ENCODE results near the gene KPNA1.

KPNA1 gene

GRCh38 chr3:122410639-122411038 is 104.1 kb downstream of the KPNA1 start:
- no peak for DNase-seq

- no peak for DNase-seq
These were observed 104.6 kb downstream of the KPNA1 start for GRCh38 chr3:122410111-122410510.

DNA sequence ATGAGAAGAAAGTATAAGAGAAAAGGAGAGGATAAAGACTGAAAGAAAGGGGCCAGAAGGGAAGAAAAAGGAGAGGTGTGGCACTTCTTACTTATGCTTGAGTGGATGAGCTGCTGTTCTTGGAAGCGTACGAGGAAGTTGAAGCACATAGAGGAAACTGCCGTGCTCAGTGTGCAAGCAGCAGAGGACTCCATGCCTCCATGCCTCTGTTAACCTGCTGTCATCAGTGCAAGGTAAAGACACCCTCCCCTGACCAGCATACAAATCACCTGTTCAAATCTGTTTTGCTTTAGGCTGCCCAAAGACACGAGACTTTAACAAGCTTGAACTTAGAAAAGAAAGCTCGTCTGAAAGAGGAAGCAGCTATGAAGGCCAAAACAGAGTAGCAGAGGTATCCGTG is 105.3 kb downstream of the KPNA1 start:
- DNase-seq: no peak

DNA sequence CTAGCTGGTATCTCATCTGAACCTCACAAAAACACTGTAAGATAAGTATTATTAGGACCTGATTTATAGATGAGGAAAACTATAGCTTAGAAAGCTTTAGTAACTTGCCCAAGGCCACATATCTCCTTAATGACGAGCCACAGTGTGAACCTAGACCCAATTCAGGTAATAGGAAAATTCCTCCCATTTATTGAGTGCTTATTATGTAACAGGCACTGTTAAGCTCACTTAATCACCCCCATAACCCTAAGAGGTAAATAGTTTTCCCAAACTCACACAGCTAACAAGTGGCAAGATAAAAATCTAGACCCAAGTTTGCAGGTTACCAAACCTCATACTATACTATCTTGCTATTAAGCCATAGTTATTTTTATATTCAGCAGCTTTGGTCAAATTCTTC is 106.8 kb downstream of the KPNA1 start:
- DNase-seq: no peak

DNA sequence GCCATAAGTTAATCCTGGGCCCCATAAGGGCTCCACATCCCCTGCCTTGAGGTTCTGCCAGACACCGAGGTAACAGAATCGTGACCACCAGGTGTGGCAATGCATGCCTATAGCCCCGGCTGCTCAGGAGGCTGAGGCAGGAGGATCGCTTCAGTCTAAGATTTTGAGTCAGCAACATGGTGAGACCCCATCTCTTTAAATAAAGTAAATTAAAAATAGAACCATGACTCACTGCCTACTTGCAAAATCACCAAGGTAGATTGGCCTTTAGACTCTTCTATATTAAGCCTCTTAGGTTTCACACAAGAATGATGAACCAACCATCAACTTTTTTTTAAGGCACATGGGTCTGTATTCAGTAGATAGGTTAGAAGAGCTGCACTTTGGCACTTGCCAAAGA is 108.5 kb downstream of the KPNA1 start:
- DNase-seq: no peak

DNA sequence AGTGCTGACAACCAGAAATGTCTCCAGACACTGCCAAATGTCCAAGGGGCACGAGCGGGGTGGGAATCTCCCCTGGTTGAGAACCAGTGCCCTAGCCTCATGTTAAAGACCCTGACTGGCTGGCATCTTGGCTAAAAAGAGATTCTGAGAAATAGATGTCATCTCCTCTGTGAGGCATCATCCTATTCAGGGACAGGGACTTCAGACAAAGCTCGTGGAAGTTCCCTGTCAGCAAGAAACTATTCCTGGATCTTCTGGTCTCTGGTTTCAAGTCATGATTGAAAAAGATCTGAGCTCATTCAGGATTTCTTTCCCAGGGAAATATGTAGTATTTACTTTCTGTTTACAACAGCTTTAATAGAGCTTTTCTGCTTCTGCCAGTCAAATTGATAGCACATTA is 109.7 kb downstream of the KPNA1 start:
- no peak for DNase-seq

DNA sequence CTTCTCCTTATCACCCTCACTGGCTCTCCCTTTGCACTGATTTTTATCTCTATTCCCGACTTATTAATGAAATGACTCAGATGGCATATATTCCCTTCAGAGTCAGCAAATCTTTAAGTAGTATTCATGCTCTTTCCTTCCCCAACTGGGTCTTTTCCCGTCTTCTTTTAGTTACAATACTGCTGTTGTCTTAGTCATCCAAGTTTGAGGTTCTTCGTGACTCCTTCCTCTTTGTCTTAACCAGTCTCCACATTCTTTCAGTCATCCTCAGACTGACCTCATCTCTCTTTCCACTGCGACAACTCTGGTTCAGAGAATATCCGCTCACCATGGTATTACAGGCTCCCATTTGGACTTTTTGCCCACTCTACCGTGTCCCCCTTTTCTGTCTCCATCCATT is 111.2 kb downstream of the KPNA1 start:
- no peak for DNase-seq

DNA sequence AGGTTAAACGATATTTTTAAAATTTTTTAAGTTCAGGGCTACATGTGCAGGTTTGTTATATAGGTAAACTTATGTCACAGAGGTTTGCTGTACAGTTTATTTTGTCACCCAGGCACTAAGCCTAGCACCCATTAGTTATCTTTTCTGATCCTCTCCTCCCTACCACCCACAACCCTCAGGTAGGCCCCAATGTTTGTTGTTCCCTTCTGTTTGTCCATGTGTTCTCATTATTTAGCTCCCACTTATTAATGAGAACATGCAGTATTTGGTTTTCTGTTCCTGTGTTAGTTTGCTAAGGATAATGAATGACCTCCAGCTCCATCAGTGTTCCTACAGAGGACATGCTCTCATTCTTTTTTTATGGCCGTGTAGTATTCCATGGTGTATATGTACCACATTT is 115.8 kb downstream of the KPNA1 start:
- no peak for DNase-seq

DNA sequence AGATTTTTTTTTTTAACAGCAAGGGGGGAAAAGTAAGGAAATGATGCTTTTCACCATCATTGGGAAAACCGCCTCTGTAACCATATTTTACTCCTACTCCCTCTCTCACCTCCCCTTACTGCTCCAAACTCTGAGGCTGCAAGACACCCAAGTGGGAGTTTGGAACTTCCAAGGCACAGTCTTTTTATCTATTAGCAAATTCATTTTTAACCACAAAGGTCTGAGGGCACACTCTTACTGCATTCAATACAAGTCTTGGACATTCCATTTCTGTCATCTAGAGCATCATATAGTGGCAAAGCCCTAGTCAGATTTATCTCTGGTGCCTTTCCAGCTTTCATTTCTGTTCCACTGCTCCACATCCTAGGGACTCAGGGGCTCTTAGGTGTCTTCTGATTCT is 117.5 kb downstream of the KPNA1 start:
- no peak for DNase-seq

GRCh38 chr3:122396511-122396910 is 118.2 kb downstream of the KPNA1 start:
- DNase-seq: no peak

DNA sequence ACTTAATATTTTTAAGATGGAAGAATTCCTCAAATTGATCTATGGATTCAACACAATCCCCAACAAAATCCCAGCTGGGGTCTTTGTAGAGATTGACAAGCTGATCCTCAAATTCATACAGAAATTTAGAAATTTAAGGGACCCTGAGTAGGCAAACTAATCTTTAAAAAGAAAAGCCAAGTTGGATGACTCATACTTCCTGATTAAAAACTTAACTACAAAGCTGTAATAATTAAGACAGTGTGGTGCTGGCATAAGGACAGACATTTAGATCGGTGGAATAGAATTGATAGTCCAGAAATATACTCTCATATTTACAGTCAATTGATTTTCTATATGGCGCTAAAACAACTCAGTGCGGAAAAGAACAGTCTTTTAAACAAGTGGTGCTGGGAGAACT is 119.2 kb downstream of the KPNA1 start:
- DNase-seq: no peak

GRCh38 chr3:122394173-122394572 is 120.6 kb downstream of the KPNA1 start:
- no peak for DNase-seq

- DNase-seq: no peak
These were observed 121.6 kb downstream of the KPNA1 start for GRCh38 chr3:122392868-122393844.

DNA sequence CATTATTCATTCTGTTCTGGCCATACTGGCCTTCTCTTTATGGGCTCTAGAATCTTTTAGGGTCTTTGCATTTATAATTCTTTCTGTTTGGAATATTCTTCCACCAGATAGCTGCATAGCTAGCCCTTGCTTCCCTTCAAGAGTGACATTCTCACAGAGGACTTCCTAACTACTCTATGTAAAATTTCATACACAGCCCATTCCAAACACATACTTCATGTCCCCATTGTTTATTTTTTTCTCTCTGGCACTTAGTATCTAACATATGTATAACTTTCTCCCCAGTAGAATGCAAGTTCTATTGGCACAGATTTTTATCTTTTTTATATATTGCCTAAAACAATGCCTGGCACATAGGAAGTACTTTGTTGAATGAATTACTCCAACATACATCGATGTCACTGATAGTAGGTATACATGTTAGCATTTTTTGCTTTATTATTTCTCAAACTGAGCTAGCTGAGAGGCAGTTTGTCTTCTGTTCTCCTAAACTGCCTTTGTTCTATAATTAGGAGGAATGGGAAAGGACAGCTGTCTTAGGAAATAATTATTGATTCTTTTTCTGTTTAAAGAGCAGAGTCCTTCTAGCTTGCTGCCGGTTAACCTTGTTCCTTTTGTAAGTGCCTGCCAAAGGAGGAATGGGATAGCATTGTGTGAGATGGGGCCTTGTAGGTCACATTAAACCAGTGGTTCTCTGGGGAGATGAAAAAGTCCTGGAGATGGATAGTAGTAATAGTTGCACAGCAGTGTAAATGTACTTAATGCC is 122.9 kb downstream of the KPNA1 start:
- DNase-seq: no peak

DNA sequence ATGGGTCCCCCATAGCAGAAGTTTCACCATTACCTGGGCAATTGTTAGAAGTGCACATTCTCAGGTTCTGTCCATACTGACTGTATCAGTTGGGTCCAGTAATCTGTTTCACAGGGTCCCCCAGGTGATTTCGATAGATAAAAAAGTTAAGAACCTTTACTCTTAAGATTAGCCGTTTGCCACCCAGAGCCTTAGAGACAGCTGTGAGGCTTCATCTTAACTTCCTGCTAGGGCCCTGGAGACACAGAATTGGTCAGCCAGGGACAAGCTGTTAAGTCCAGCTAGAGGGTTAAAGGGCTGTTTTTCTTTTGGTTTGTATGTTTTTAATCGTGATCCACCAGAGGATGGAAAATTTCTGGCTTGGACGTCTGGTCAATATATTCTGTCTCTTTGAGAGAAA is 124.1 kb downstream of the KPNA1 start:
- no peak for DNase-seq

GRCh38 chr3:122389892-122390291 is 124.8 kb downstream of the KPNA1 start:
- no peak for DNase-seq

DNA sequence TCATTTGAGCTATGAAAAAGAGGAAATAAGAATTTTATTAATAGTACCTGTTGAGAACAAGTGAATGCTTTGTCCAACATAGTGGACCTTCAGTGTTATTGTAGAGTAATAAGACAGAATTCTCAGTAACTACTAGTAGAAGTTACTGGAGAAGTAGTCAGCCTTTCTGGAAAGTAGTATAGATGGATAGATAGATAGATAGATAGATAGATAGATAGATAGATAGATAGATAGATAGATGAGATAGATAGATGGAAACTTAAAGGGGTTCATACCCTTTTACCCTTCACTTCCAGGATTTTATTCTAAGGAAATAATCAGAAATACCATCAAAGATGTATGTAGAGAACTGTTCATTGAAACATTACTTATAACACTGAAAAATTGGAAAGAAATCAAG is 125.5 kb downstream of the KPNA1 start:
- DNase-seq: no peak

DNA sequence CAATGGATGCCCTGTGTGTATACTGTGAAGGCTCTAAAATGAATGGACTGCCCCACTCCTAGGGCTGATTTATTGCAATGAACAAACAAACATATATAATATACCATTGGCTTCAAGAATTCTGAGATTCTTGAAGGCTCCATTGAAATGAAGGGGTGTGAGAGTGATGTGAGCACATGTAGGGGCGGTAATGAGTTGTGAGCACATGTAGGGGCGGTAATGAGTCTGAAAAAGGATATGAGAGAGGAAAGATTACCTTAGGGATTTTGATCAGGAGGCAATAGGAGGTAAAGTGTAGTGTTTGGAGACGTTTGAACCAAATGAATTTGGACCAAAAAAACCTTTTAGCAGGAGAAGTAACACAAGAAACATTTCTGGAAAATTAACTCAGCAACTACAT is 127.0 kb downstream of the KPNA1 start:
- DNase-seq: no peak

DNA sequence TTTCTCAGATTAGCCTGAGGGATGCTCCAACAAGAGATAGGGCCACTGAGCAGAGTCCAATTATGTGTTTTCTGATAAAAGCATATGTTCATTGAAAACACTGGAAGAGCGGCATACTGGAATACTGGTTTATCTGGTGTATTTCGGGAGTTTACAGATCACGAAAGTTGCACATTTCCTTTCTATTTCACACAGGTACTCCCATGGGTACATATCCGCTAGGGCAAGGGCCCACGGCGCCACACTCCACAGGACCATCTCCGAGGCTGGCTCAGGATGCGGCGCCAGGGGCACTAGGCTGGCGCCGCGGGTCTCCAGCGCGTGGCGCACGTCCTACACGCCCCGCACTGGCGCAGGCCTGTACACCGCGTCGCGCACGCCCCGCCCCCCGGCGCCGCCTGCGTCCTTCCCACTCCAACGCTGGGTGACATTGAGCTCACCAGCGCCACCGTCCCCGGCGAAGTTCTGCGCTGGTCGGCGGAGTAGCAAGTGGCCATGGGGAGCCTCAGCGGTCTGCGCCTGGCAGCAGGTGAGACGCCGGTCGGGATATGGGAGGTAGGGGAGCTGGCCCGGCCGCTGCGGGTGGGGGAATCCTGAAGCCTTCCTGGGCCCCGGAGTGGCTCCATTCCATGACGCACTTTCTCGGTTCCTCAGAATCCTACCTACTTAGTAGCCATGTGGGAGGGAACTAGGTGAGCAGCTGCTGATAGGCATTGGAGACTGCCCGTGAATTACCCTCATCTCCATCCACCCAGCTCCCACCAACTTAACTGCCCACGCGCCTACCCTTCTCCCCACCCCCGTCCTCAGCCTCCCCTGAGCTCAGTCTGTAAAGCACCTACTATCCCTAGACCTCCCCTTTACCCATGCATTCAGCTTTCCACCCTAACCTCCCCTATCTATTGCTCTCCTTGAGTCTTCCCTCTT is 130.7 kb downstream of the KPNA1 start, which contains the start of gene FAM162A:
FAM162A (plus strand) TSS at position 412 of the 927 bp plus-strand sequence; CDS start at position 496, 84 bp downstream.
- DNase-seq: peak; percentile 95

GRCh38 chr3:122382888-122383666 is 131.7 kb downstream of the KPNA1 start, which contains the start of gene MIX23:
TSS of gene MIX23 (minus strand) at chr3:122383231. CDS start at chr3:122383224, 7 bp downstream.
- peak; percentile 92 for DNase-seq

DNA sequence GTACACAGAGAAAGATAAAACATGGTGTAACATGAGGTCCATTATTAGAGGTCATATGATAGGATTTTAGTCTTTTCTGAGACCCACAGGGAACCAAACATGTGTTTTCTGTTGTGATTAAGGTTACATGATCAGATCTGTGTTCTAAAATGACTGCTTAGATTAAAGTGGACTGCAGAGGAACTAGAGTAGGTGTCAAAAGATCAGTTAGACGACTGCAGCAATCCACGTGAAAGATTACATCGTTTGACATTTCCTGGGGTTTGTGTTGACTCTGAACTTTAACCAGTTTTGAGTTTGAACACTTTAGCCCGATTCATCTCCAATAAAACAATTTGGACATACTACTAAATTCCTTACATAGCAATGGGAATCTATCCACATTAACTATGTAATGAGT is 136.8 kb downstream of the KPNA1 start:
- DNase-seq: no peak

- no peak for DNase-seq
These were observed 140.7 kb downstream of the KPNA1 start for GRCh38 chr3:122374034-122374433.
